GM18520 (cell line): ENCODE data around the gene FGFRL1.
"Not testable (repeated sequence)": the region's sequence is repeated elsewhere in the genome, so short reads cannot be mapped to it uniquely, and the experiment has no call there.

Source experiments
- ATAC-seq: cut with Tn5 transposase; IDR thresholded peaks from one replicate; pipeline ENCODE4 v1.9.1; 2021; ENCODE audit not compliant: unreplicated experiment

The FGFRL1 gene

DNA sequence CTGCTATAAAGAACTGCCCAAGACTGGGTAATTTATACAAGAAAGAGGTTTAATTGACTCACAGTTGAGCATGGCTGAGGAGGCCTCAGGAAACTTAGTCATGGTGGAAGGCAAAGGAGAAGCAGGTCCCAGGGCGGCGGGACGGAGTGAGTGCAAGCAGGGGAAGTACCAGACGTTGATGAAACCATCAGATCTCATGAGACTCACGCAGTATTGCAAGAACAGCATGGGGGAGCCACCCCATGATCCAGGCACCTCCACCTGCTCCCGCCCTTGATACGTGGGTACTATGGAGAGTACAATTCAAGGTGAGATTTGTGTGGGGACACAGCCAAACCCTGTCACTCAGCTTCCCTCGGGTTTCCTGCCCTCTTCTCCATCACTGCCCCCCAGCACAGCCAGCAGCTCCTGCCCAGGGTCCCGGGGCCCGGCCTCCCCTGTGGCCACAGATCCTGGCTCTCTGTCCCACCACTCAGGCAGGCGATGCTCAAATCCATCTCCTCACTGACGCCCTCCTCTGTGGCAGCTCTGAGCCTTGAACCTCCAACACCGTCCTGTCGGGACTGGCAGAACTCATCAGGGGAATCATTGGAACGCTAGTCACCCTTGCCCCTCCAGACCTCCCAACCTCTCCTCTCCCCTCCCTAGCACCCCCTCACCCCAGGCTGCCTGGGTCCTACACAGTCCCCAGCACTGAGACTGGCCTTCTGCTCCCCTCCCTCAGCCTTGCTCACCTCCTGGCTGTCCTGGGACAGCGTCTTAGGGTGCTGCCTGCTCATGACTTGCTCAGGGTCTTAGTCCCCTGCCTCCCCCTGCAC lies 37.6 kb downstream of the FGFRL1 start:
- ATAC-seq = no peak

DNA sequence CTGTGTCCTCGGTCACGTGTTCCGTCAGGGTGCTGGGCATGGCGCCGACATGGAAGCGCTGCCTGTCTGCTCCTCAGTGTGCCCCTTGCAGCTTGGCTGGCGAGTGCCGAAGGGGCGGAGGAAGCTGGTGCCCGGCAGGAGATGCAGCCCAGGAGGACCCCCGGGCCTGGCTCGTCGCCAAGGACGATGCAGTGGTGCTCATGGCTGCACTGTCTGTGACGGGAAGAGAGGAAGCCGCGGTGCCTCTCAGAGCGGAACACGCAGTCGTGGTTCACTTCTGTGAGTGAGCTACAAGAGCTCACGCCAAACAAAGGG lies 38.1 kb downstream of the FGFRL1 start:
- no peak for ATAC-seq

- ATAC-seq = no peak
These were observed 39.2 kb downstream of the FGFRL1 start for GRCh38 chr4:1050486-1051213.

DNA sequence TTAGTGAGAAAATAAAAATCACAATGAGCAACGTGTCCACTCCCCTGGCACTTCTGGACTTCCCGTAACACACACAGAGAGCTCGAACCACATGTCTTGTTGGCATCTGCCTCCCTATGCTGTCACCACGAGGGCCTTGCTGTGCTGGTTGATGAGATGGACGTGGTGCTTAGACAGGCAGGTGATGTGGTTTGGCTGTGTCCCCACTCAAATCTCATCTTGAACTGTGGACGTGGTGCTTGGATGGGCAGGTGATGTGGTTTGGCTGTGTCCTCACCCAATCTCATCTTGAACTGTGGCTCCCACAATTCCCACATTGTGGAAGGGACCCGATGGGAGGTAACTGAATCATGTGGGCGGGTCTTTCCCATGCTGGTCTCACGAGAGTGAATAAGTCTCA lies 40.0 kb downstream of the FGFRL1 start:
- ATAC-seq = no peak

DNA sequence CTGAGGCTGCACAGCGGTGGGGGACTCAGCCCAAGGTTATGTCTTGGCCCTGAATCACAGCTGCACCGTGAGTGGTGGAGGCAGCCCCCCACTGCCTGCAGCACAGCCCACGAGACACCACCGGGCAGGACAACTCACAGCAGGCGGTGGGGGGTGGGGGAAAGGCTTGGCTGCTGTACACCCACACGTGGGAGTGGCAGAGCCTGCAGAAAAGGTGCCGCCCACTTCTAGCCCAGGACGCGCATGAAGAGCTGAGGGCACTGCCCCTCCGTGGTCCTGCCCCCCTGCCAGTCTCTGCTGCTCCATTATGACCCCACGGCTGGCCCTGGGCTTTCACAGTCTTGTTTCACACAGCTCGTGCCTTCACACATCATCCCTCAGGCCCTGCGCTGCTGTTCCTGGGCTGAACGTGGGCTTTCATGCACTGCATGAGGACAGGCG lies 40.8 kb downstream of the FGFRL1 start:
- ATAC-seq = no peak

GRCh38 chr4:1053080-1053661 lies 41.7 kb downstream of the FGFRL1 start:
- ATAC-seq = no peak

- not testable (repeated sequence) for ATAC-seq
These were observed 42.5 kb downstream of the FGFRL1 start for GRCh38 chr4:1053891-1054290.

DNA sequence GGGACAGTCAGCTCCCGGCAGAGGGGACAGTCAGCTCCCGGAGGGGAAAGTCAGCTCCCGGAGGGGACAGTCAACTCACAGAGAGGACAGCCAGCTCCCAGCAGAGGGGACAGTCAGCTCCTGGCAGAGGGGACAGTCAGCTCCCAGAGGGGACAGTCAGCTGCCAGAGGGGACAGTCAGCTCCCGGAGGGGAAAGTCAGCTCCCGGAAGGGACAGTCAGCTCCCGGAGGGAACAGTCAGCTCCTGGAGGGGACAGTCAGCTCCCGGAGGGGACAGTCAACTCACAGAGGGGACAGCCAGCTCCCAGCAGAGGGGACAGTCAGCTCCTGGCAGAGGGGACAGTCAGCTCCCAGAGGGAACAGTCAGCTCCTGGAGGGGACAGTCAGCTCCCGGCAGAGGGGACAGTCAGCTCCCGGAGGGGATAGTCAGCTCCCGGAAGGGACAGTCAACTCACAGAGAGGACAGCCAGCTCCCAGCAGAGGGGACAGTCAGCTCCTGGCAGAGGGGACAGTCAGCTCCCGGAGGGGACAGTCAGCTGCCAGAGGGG lies 43.3 kb downstream of the FGFRL1 start:
- ATAC-seq = not testable (repeated sequence)

DNA sequence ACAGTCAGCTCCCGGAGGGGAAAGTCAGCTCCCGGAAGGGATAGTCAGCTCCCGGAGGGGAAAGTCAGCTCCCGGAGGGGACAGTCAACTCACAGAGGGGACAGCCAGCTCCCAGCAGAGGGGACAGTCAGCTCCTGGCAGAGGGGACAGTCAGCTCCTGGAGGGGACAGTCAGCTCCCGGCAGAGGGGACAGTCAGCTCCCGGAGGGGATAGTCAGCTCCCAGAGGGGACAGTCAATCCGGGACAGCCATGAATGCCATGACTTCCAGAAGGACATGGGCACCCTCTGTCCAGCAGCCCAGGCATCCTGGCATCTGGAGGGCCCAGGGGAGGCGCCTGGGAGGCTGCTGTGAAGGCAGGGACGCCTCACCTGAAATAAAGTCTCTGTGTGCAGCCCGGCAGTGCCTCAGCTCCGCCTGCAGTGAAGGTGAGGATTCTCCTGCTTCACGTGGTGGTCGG lies 43.8 kb downstream of the FGFRL1 start:
- ATAC-seq = not testable (repeated sequence)

DNA sequence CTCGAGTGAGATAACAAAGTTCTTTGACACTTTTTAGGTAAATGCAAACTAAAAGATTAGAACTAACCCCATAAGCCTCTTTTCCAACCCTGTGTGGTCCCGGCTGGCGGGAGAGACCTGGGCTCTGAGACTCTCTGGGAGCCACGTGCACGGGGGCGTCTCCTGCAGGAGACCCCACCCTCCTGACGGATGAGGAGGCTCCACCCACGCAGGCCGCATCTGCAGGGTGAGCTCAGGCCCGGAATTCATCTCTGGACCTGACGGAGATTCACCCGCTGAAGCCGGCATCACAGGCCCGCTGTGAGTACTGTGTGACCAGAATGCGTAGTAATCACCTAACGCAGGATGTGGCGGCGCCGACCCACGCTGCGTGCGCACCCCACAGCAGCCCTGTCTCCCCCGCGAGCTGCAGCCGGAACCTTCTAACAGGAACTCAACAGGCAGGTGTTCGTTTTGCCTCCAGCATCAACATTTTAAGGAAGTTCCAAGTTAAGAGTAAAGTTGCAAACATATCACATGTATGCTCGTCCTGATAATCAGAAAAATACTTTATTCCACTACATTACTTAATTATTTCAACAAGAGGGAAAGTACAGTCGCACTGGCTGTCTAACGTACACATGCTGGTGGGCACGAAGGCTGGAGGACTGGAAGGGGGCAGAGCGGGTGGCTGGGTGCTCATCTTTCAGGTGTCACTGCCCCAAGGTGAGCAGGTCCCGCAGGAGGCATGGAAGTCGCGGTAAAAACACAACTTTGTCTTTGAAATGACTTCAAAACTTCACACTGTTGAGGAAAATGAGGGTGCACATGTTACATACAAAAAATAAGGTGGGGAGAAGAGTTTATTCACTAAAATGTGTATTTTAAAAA lies 44.5 kb downstream of the FGFRL1 start:
- ATAC-seq = no peak

DNA sequence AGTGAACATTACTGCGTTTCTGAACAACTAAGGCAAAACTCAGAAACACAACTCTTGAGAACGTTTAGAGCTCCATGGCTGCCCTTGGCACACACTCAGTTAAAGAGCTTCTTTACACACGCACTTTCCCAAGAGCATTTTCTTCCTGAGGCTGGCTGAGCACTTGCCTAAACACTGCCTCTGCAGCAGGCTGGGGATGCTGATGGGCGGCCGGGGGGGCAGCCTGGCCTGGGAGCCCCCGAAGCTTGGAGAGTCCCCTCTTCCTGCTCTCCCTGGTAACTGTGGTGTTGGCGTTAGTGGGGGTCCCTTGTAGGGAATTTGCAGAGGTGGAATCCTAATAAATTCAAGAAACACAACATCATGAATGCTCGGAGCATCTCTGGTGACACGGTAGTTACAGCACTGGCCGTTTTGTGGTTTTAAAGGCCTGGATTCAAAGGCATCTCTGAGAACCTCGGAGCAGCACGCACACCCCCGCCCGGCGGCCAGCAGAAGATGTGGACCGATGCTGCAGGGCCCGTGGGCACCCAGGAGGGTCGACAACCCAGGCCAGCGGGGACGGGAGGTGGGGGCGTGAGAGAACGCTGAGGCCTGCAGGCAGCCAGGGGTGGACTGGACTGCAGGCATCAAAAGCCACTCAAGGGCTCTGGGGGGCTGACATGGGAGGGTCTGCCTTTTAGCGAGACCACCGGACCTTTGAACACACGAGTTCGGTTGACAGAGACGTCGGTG lies 45.4 kb downstream of the FGFRL1 start:
- ATAC-seq = no peak

DNA sequence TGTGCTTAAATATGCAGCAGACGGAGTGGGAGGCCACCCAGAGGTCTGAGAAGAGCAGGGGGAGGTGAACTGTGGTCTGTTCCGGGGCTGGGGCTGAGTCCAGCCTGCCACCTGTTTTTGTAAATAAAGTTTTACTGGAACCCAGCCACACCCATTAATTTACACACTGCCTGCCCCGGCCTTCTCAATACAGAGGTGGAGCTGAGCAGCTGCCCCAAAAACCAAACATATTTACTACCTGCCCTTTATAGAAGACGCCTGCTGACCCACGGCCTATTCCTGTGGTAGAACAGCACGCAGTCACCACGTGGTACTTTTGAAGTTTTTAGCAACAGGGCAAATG lies 45.9 kb downstream of the FGFRL1 start:
- no peak for ATAC-seq

DNA sequence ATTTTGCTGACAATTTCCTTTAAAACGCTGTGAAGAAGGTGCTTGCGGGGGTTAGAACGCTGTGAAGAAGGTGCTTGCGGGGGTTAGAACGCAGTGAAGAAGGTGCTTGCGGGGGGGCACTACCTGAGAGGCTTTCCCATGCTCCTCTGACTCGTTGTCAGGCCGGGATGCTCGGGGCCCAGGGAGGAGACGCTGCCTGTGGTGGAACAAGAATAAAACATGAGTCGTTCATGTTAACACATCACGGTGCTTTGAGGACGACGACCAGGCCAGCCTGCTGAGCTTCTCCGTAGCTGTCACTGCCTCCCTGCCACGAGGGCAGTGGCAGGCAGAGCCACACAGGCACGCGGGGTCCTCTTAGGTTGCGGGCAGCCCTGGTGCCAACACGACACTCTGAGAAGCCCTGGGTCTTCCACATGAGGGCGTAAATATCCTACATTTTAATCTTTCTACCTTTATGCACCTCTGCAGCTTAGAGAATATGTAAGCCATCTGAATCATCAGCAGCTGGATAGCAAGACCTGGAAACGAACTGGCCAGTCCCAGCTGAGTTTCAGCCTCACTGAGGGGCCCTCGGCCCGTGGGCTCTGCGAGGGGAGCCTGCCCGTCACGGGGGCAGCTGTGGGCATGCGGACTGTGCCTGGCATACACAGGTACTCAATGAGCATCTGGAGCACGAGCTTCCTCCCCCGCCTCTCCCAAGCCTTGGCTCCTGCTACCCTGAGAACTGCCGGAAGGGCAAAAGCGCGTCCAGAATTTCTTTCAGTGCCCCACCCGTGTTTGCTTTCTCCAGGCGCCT lies 47.0 kb downstream of the FGFRL1 start:
- no peak for ATAC-seq

GRCh38 chr4:1058997-1059665 lies 47.7 kb downstream of the FGFRL1 start:
- no peak for ATAC-seq

- no peak for ATAC-seq
These were observed 48.7 kb downstream of the FGFRL1 start for GRCh38 chr4:1060121-1060520.

- no peak for ATAC-seq
These were observed 49.2 kb downstream of the FGFRL1 start for GRCh38 chr4:1060621-1061020.

DNA sequence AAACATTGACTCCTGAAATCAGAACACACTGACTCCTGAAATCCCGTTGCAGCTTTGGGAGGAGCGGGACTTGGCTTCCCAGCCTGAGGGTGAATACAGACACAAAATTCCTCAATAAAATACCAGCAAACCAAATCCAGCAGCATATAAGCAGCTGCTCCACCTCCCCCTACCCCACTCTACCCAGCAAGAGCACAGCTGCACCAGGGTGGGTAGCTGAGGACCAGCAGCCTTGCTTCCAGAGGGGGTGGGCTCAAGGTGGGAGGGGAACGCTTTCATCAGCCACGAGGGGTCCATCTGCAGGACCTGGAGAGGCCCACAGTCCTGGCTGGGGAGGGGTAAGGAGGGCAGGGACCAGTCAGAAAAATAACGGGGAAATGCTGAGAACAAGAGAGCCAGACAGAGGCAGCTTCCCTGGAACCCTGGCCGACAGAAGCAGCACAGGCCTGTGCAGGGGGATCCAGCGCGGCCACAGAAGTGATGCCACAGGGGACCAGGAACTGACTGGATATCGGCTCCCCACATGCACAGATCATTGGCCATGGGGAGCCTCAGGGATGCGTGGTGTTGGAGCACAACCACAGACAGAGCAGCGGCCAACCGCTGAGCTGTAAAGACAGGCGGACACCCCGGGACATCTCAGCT lies 49.8 kb downstream of the FGFRL1 start:
- ATAC-seq = no peak

DNA sequence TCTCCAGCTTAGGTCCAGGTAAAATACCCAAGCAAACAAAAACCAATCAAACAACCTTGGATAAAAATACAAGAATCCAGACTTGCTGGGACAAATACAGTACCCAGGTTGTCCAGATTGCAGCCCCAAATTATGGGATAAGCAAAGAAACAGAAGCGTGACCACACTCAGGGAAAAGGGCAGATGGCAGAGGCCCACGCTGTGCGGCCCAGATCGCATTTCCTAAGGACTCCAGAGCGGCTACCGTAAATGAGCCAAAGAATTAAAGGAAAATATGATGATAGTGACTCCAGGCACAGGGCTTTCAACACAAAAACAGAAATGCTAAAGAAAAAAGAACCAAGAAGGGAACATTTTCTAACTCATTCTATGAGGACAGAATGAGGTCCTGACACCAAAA lies 50.3 kb downstream of the FGFRL1 start:
- ATAC-seq = no peak
